H9 (cell line): ENCODE data around the gene SORCS2. TPM values are rescaled to one million over a fixed set of nuclear protein-coding genes. Genes with fewer than 3 reads are reported as not detected.
A peak's percentile ranks its signal among the peaks of the same experiment; 100 is the strongest.

ENCODE experiments used
- DNase-seq: peaks from one replicate; pipeline ENCODE4 v3.0.0-alpha.2; 2017
- H2AFZ ChIP-seq: one replicate; pipeline ENCODE4 v1.6.1; 2013; ENCODE audit warnings: mild to moderate bottlenecking, low read length, control low read depth, moderate library complexity
- H2AK5ac ChIP-seq: 2 replicates; pipeline ENCODE4 v1.6.1; 2013; ENCODE audit warnings: low read length, control low read depth, mixed read lengths; ENCODE audit not compliant: insufficient read length
- H2BK120ac ChIP-seq: one replicate; pipeline ENCODE4 v1.6.1; 2013; ENCODE audit warnings: low read depth, mild to moderate bottlenecking, low read length, control low read depth, inconsistent platforms; ENCODE audit not compliant: poor library complexity, severe bottlenecking
- H2BK12ac ChIP-seq: 2 replicates; pipeline ENCODE4 v1.6.1; 2013; ENCODE audit warnings: low read length, control low read depth, mixed read lengths, low read depth; ENCODE audit not compliant: insufficient read length
- H2BK15ac ChIP-seq: 2 replicates; pipeline ENCODE4 v1.6.1; 2013; ENCODE audit warnings: low read depth, low read length, control low read depth
- H2BK20ac ChIP-seq: one replicate; pipeline ENCODE4 v1.6.1; 2013; ENCODE audit warnings: low read depth, mild to moderate bottlenecking, low read length, control low read depth, inconsistent platforms; ENCODE audit not compliant: poor library complexity, severe bottlenecking
- H2BK5ac ChIP-seq: 2 replicates; pipeline ENCODE4 v1.6.1; 2013; ENCODE audit warnings: low read length, control low read depth, mixed read lengths; ENCODE audit not compliant: insufficient read length
- H3K14ac ChIP-seq: 2 replicates; pipeline ENCODE4 v1.6.1; 2013; ENCODE audit warnings: low read length, control low read depth; ENCODE audit not compliant: insufficient read depth
- H3K18ac ChIP-seq: 2 replicates; pipeline ENCODE4 v1.6.1; 2013; ENCODE audit warnings: low read depth, mild to moderate bottlenecking, mixed read lengths, low read length, control low read depth; ENCODE audit not compliant: insufficient read length
- H3K23ac ChIP-seq: 2 replicates; pipeline ENCODE4 v1.6.1; 2013; ENCODE audit warnings: low read length, control low read depth, mixed read lengths, low read depth; ENCODE audit not compliant: insufficient read length
- H3K23me2 ChIP-seq: 2 replicates; pipeline ENCODE4 v1.6.1; 2013; ENCODE audit warnings: low read depth, mild to moderate bottlenecking, mixed read lengths, low read length, control low read depth; ENCODE audit not compliant: insufficient read length, poor library complexity, severe bottlenecking
- H3K27ac ChIP-seq: 2 replicates; pipeline ENCODE4 v1.5.1; 2013; ENCODE audit warnings: low read length, control low read depth, mixed read lengths, low read depth; ENCODE audit not compliant: insufficient read length
- H3K27me3 ChIP-seq: 2 replicates; pipeline ENCODE4 v1.6.1; 2013; ENCODE audit warnings: low read length, control low read depth, inconsistent platforms; ENCODE audit not compliant: insufficient read depth
- H3K4ac ChIP-seq: 2 replicates; pipeline ENCODE4 v1.6.1; 2013; ENCODE audit warnings: low read depth, mild to moderate bottlenecking, control low read depth, inconsistent platforms, low read length, moderate library complexity
- H3K4me1 ChIP-seq: 2 replicates; pipeline ENCODE4 v1.6.1; 2013; ENCODE audit warnings: low read length, control low read depth, inconsistent platforms; ENCODE audit not compliant: insufficient read depth
- H3K4me2 ChIP-seq: 2 replicates; pipeline ENCODE4 v1.6.1; 2013; ENCODE audit warnings: low read length, control low read depth, mixed read lengths; ENCODE audit not compliant: insufficient read length, insufficient read depth
- H3K56ac ChIP-seq: 2 replicates; pipeline ENCODE4 v1.6.1; 2013; ENCODE audit warnings: low read depth, mild to moderate bottlenecking, mixed read lengths, low read length, control low read depth; ENCODE audit not compliant: insufficient read length
- H3K79me1 ChIP-seq: 2 replicates; pipeline ENCODE4 v1.6.1; 2013; ENCODE audit warnings: low read depth, mild to moderate bottlenecking, moderate library complexity, low read length, control low read depth, inconsistent platforms; ENCODE audit not compliant: insufficient read depth, poor library complexity, severe bottlenecking
- H3K79me2 ChIP-seq: 2 replicates; pipeline ENCODE4 v1.6.1; 2013; ENCODE audit warnings: low read length, control low read depth, inconsistent platforms; ENCODE audit not compliant: insufficient read depth
- H3K9ac ChIP-seq: 2 replicates; pipeline ENCODE4 v1.6.1; 2013; ENCODE audit warnings: low read length, control low read depth, mixed read lengths; ENCODE audit not compliant: insufficient read length; ENCODE audit errors: extremely low read depth
- H3K9me3 ChIP-seq: one replicate; pipeline ENCODE4 v1.6.1; 2013; ENCODE audit warnings: low read depth, low read length, inconsistent platforms; ENCODE audit not compliant: control insufficient read depth
- H3T11ph ChIP-seq: one replicate; pipeline ENCODE4 v1.6.1; 2013; ENCODE audit warnings: mild to moderate bottlenecking, low read length, control low read depth, inconsistent platforms
- H4K20me1 ChIP-seq: one replicate; pipeline ENCODE4 v1.6.1; 2013; ENCODE audit not compliant: control insufficient read depth, insufficient read length, insufficient read depth
- H4K5ac ChIP-seq: 2 replicates; pipeline ENCODE4 v1.6.1; 2013; ENCODE audit warnings: low read depth, mild to moderate bottlenecking, mixed read lengths, low read length, control low read depth; ENCODE audit not compliant: insufficient read length
- H4K8ac ChIP-seq: replicated peaks from 2 replicates; pipeline ENCODE4 v1.6.1; 2013; ENCODE audit warnings: low read length, control low read depth, mixed read lengths, low read depth; ENCODE audit not compliant: insufficient read length
- H4K91ac ChIP-seq: 2 replicates; pipeline ENCODE4 v1.6.1; 2013; ENCODE audit warnings: low read depth, mild to moderate bottlenecking, moderate library complexity, mixed read lengths, low read length, control low read depth; ENCODE audit not compliant: insufficient read length
- H3K27ac Mint-ChIP-seq, 3 experiments: 2 replicates in 2 of 3; 3 replicates in 1 of 3; pipeline ENCODE4 v1.8.0; 2020 to 2021; ENCODE audit warnings: mixed read lengths in 3 of 3, mild to moderate bottlenecking in 1 of 3, moderate library complexity in 1 of 3
- H3K27me3 Mint-ChIP-seq: 2 replicates; pipeline ENCODE4 v1.8.0; 2021; ENCODE audit warnings: low read depth, mild to moderate bottlenecking, moderate library complexity, mixed read lengths
- H3K36me3 Mint-ChIP-seq, 3 experiments: 2 replicates in 2 of 3; 3 replicates in 1 of 3; pipeline ENCODE4 v1.8.0; 2020 to 2021; ENCODE audit warnings: low read depth in 3 of 3, mixed read lengths in 3 of 3; ENCODE audit not compliant: insufficient read depth in 1 of 3
- H3K4me1 Mint-ChIP-seq, 2 experiments: 2 replicates each; pipeline ENCODE4 v1.8.0; 2020; ENCODE audit warnings: mixed read lengths in 2 of 2
- H3K4me3 Mint-ChIP-seq, 2 experiments: 2 replicates in 1 of 2; 3 replicates in 1 of 2; pipeline ENCODE4 v1.8.0; 2020 to 2021; ENCODE audit warnings: mild to moderate bottlenecking in 2 of 2, mixed read lengths in 2 of 2, moderate library complexity in 1 of 2
- H3K9me3 Mint-ChIP-seq, 2 experiments: 2 replicates in 1 of 2; 3 replicates in 1 of 2; pipeline ENCODE4 v1.8.0; 2020; ENCODE audit warnings: mild to moderate bottlenecking in 2 of 2, mixed read lengths in 2 of 2, moderate library complexity in 1 of 2
- WGBS: extraction: QIAGEN DNeasy Blood & Tissue Kit; methylation state at CpG from one replicate; pipeline ENCODE4 v1.1.7; 2013; ENCODE audit warnings: missing lambda C conversion rate, low lambda C conversion rate, mixed read lengths; ENCODE audit not compliant: insufficient read length; ENCODE audit errors: extremely low coverage; 5-methylcytosine and 5-hydroxymethylcytosine counted together
- total RNA-seq: library from RNA; stranded (reverse); gene quantifications from 2 replicates; pipeline ENCODE4 v1.2.1, GENCODE V29; 2021
- TF ChIP-seq, protein P1 (sequence below): fragments of 200-600 bp; sonication (generic); conservative IDR thresholded peaks from 3 replicates; pipeline ENCODE4 v1.8.0; 2021; ENCODE audit warnings: antibody characterized with exemption, mild to moderate bottlenecking

The SORCS2 gene
- total RNA-seq, 1 experiment from 2014 or later: 0.57 TPM

GRCh38 chr4:7307394-7308099 is 115.2 kb downstream of the SORCS2 start:
- peaks cover 16 to 25% of the 10 kb centered on the region in 2 experiments for H3K4me1 Mint-ChIP-seq

More at GRCh38 chr4:7307394-7308099, 115.2 kb downstream of the SORCS2 start:
- Histone ChIP-seq H3K9ac (no peak overlapping the region), H3K9me3 (no peaks in the 10 kb centered on the region), H3K79me1 (no peaks in the 10 kb centered on the region), H4K8ac (no peak overlapping the region), H2BK120ac (no peak overlapping the region), H2BK5ac (no peak overlapping the region), H2AK5ac (no peak overlapping the region), H4K5ac (no peak overlapping the region), H3K18ac (no peak overlapping the region), H2AFZ (no peak overlapping the region), H3K4me2 (no peak overlapping the region), H2BK15ac (no peak overlapping the region), H2BK12ac (no peak overlapping the region), H3K14ac (peak overlapping the region; percentile 31; the same call in 1 of the 2 replicates), H4K91ac (no peak overlapping the region), H3K27ac (no peak overlapping the region), H3K27me3 (no peaks in the 10 kb centered on the region), H3K4me1 (peaks cover 4% of the 10 kb centered on the region; the same call in 1 of the 2 replicates), H3K4ac (no peak overlapping the region), H3K56ac (no peak overlapping the region), H3T11ph (no peak overlapping the region), H3K23me2 (no peaks in the 10 kb centered on the region), H4K20me1 (no peaks in the 10 kb centered on the region), H3K79me2 (no peaks in the 10 kb centered on the region), H2BK20ac (no peak overlapping the region), H3K23ac (no peak overlapping the region)
- no peaks in the 10 kb centered on the region; the same call in none of the 2 replicates for H3K27me3 Mint-ChIP-seq
- no peak overlapping the region for H3K27ac Mint-ChIP-seq
- H3K9me3 Mint-ChIP-seq: no peaks in the 10 kb centered on the region
- no CpG with 5 or more reads among the region's 6 CpGs for WGBS
- TF ChIP-seq, protein P1, sequence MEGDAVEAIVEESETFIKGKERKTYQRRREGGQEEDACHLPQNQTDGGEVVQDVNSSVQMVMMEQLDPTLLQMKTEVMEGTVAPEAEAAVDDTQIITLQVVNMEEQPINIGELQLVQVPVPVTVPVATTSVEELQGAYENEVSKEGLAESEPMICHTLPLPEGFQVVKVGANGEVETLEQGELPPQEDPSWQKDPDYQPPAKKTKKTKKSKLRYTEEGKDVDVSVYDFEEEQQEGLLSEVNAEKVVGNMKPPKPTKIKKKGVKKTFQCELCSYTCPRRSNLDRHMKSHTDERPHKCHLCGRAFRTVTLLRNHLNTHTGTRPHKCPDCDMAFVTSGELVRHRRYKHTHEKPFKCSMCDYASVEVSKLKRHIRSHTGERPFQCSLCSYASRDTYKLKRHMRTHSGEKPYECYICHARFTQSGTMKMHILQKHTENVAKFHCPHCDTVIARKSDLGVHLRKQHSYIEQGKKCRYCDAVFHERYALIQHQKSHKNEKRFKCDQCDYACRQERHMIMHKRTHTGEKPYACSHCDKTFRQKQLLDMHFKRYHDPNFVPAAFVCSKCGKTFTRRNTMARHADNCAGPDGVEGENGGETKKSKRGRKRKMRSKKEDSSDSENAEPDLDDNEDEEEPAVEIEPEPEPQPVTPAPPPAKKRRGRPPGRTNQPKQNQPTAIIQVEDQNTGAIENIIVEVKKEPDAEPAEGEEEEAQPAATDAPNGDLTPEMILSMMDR: no peak
- H3K36me3 Mint-ChIP-seq: no peaks in the 10 kb centered on the region
- DNase-seq: no peak
- H3K4me3 Mint-ChIP-seq: no peak overlapping the region
